ENCODE measurements around the gene TCP11L1. TPM values are rescaled to one million over a fixed set of nuclear protein-coding genes. Genes with fewer than 3 reads are reported as not detected.
A peak's percentile ranks its signal among the peaks of the same experiment; 100 is the strongest.

TCP11L1 gene
- total and polyA plus RNA-seq, 2 of the 8 experiments (the other 6 are each of a cell fraction or from before 2014, with no cell fraction given), result 10.9 to 23.1 TPM

DNA sequence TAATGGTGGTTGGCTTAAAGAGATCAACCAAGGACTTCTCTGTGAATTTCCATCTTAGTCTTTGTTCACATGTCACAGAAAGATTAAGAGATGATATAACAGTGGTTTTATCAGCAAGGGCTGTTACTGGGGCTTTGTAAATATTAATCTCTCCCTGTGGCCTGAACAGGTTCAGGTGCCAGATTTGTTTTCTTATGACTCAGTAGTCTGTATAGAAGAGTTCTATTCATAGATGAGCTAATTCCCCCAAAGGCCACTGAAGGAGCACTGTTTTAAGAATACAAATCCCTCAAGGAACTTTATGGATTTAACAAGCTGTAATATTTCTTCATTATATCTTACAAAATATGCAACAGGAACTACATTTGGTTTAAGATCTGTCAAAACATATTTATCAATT, 50.4 kb downstream of the TCP11L1 start:
- Histone ChIP-seq H2AFZ (ENCODE audit: low read length) (no peak overlapping the region), H3K36me3 (ENCODE audit: control insufficient read depth in 2 of 4, insufficient read depth in 4 of 4, low read length in 3 of 4) (peaks cover 2 to 24% (median 14%) of the 10 kb centered on the region in 4 experiments; a peak in 5 of 8 replicates), H2BK12ac (ENCODE audit: low read depth, low read length) (no peak overlapping the region), H3K4me1 (replicated peaks in 1 of 4; ENCODE audit: control insufficient read depth in 3 of 4, insufficient read depth in 4 of 4, low read length in 3 of 4) (no peaks in the 10 kb centered on the region), H3K23ac (ENCODE audit: insufficient read length) (no peak overlapping the region), H4K5ac (ENCODE audit: insufficient read length, low read depth, low read length) (no peak overlapping the region), H3K27me3 (replicated peaks in 1 of 4; ENCODE audit: control insufficient read depth in 3 of 4, extremely low read depth in 1 of 4, insufficient read depth in 3 of 4, low read length in 3 of 4) (no peaks in the 10 kb centered on the region), H4K8ac (ENCODE audit: extremely low read depth, insufficient read depth, low read length) (no peak overlapping the region), H3K4me2 (ENCODE audit: insufficient read depth in 1 of 2, low read depth in 2 of 2, low read length in 2 of 2) (no peak overlapping the region), H3K18ac (ENCODE audit: extremely low read depth, low read length) (no peak overlapping the region), H4K20me1 (replicated peaks in 1 of 2; ENCODE audit: control insufficient read depth in 1 of 2, insufficient read depth in 2 of 2, low read length in 2 of 2) (no peaks in the 10 kb centered on the region), H3K9me3 (ENCODE audit: insufficient read depth in 2 of 2, low read depth in 1 of 2, low read length in 1 of 2) (no peaks in the 10 kb centered on the region), H3K79me2 (ENCODE audit: control insufficient read depth in 1 of 2, insufficient read depth in 2 of 2, low read length in 2 of 2) (no peaks in the 10 kb centered on the region), H2BK5ac (ENCODE audit: low read depth, low read length) (no peak overlapping the region), H3K4ac (replicated peaks; ENCODE audit: insufficient read length, low read depth, low read length) (no peak overlapping the region), H2AK5ac (ENCODE audit: low read depth, low read length) (no peak overlapping the region), H3K4me3 (ENCODE audit: extremely low read depth in 1 of 4, insufficient read depth in 2 of 4, low read depth in 3 of 4, low read length in 4 of 4) (no peak overlapping the region), H3K23me2 (ENCODE audit: low read depth, low read length) (no peaks in the 10 kb centered on the region), H3K27ac (ENCODE audit: low read depth, low read length) (no peak overlapping the region), H3K9ac (replicated peaks in 1 of 4; ENCODE audit: extremely low read depth in 1 of 4, low read depth in 3 of 4, low read length in 3 of 4) (no peak overlapping the region), H3K56ac (replicated peaks; ENCODE audit: insufficient read length, low read depth, low read length) (no peak overlapping the region), H2BK20ac (ENCODE audit: low read length) (no peak overlapping the region), H3K79me1 (ENCODE audit: low read depth, low read length) (no peaks in the 10 kb centered on the region), H3K14ac (ENCODE audit: insufficient read length) (no peak overlapping the region), H2BK120ac (replicated peaks; ENCODE audit: low read depth, low read length) (no peak overlapping the region), H4K91ac (replicated peaks; ENCODE audit: insufficient read length, low read length) (no peak overlapping the region), H2BK15ac (ENCODE audit: low read length) (no peak overlapping the region)
- TF ChIP-seq, protein P1, sequence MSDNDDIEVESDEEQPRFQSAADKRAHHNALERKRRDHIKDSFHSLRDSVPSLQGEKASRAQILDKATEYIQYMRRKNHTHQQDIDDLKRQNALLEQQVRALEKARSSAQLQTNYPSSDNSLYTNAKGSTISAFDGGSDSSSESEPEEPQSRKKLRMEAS (IDR thresholded peaks at IDR 0.05), result no peak
- TF ChIP-seq, protein P2, sequence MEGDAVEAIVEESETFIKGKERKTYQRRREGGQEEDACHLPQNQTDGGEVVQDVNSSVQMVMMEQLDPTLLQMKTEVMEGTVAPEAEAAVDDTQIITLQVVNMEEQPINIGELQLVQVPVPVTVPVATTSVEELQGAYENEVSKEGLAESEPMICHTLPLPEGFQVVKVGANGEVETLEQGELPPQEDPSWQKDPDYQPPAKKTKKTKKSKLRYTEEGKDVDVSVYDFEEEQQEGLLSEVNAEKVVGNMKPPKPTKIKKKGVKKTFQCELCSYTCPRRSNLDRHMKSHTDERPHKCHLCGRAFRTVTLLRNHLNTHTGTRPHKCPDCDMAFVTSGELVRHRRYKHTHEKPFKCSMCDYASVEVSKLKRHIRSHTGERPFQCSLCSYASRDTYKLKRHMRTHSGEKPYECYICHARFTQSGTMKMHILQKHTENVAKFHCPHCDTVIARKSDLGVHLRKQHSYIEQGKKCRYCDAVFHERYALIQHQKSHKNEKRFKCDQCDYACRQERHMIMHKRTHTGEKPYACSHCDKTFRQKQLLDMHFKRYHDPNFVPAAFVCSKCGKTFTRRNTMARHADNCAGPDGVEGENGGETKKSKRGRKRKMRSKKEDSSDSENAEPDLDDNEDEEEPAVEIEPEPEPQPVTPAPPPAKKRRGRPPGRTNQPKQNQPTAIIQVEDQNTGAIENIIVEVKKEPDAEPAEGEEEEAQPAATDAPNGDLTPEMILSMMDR (IDR thresholded peaks at IDR 0.05; ENCODE audit: control extremely low read depth in 1 of 3, insufficient read depth in 1 of 3, low read depth in 1 of 3, low read length in 3 of 3), result peak in 1 of 3 experiments; percentile 18; a peak in 1 of 4 replicates
- CTCF ChIA-PET (ENCODE audit: partially characterized antibody), result interaction anchor here (0.6 to 3.5 kb wide), 10 partner anchors 11 to 456 kb away, joined by 3 to 14 read pairs (median 4); no protein-coding TSS in a partner anchor
- no peak for DNase-seq (ENCODE audit: low read depth in 1 of 2, low spot score in 2 of 2)
- POLR2A ChIA-PET (ENCODE audit: partially characterized antibody), result interaction anchor here (0.6 to 0.7 kb wide), 2 partner anchors 37 to 620 kb away, joined by 5 read pairs; no protein-coding TSS in a partner anchor
- no peak for FAIRE-seq
